ENCODE data around the gene ZNF576. TPM values are rescaled to one million over a fixed set of nuclear protein-coding genes. Genes with fewer than 3 reads are reported as not detected.

The ZNF576 gene
- total RNA-seq, 1 donor from 2014 or later = 13.8 TPM

DNA sequence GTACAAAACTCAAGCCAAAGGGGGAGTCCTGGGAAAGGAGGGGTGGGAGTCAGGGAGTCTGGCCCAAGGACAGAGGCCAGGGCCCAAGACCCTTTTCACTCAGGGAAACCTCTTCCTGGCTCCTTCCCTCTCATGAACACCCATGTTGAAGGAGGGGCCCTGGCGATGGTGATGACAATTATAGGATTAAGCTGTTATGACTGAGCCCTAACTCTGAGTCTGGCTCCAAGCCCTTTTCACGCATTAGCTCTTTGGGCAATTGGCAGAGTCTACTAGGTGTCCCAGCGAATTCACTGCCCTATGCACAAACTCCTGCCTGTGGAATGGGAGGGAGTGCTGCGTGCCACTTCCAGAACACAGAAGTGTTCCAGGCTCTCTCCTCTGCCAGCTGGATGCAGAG, 42.7 kb upstream of the ZNF576 start:
- no peaks in the 10 kb centered on the region for H3K27me3 Mint-ChIP-seq (ENCODE audit: low read depth, unreplicated experiment)
- Histone ChIP-seq H3K4me1 (ENCODE audit: insufficient read depth, low read length) (no peaks in the 10 kb centered on the region), H3K9ac (ENCODE audit: low read length) (no peak overlapping the region), H3K27me3 (ENCODE audit: insufficient read depth, low read length) (no peaks in the 10 kb centered on the region), H3K79me2 (ENCODE audit: insufficient read depth, low read length) (no peaks in the 10 kb centered on the region), H3K4me2 (ENCODE audit: low read length) (no peak overlapping the region), H4K20me1 (ENCODE audit: insufficient read depth, low read length) (peaks cover 8% of the 10 kb centered on the region), H3K4me3 (ENCODE audit: insufficient read depth, low read depth, low read length) (no peak overlapping the region), H3K27ac (ENCODE audit: low read depth, low read length) (no peak overlapping the region), H3K9me3 (ENCODE audit: insufficient read depth, low read depth, low read length) (no peaks in the 10 kb centered on the region), H3K36me3 (ENCODE audit: insufficient read depth, low read length) (peaks cover 9% of the 10 kb centered on the region), H2AFZ (ENCODE audit: low read depth, low read length) (no peak overlapping the region)
- peaks cover 19% of the 10 kb centered on the region for H3K36me3 Mint-ChIP-seq (ENCODE audit: low read depth, unreplicated experiment)
- TF ChIP-seq EZH2 (IDR thresholded peaks at IDR 0.05; ENCODE audit: insufficient read depth, low read length) = no peak
- TF ChIP-seq, protein P1, sequence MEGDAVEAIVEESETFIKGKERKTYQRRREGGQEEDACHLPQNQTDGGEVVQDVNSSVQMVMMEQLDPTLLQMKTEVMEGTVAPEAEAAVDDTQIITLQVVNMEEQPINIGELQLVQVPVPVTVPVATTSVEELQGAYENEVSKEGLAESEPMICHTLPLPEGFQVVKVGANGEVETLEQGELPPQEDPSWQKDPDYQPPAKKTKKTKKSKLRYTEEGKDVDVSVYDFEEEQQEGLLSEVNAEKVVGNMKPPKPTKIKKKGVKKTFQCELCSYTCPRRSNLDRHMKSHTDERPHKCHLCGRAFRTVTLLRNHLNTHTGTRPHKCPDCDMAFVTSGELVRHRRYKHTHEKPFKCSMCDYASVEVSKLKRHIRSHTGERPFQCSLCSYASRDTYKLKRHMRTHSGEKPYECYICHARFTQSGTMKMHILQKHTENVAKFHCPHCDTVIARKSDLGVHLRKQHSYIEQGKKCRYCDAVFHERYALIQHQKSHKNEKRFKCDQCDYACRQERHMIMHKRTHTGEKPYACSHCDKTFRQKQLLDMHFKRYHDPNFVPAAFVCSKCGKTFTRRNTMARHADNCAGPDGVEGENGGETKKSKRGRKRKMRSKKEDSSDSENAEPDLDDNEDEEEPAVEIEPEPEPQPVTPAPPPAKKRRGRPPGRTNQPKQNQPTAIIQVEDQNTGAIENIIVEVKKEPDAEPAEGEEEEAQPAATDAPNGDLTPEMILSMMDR (IDR thresholded peaks at IDR 0.05; ENCODE audit: insufficient read depth, low read depth, low read length) = no peak
- H3K4me1 Mint-ChIP-seq (ENCODE audit: low read depth, unreplicated experiment) = no peaks in the 10 kb centered on the region
- no peak overlapping the region for H3K4me3 Mint-ChIP-seq (ENCODE audit: unreplicated experiment)
- no peak for FAIRE-seq
- no peaks in the 10 kb centered on the region for H3K9me3 Mint-ChIP-seq (ENCODE audit: unreplicated experiment)
- no peak overlapping the region for H3K27ac Mint-ChIP-seq (ENCODE audit: unreplicated experiment)
- no peak for DNase-seq (ENCODE audit: low read depth)

GRCh38 chr19:43554317-43554895, 42.0 kb upstream of the ZNF576 start:
- Mint-ChIP-seq H3K27me3 (ENCODE audit: low read depth, unreplicated experiment) (no peaks in the 10 kb centered on the region), H3K4me1 (ENCODE audit: low read depth, unreplicated experiment) (no peaks in the 10 kb centered on the region), H3K9me3 (ENCODE audit: unreplicated experiment) (no peaks in the 10 kb centered on the region), H3K36me3 (ENCODE audit: low read depth, unreplicated experiment) (peaks cover 16% of the 10 kb centered on the region), H3K27ac (ENCODE audit: unreplicated experiment) (no peak overlapping the region), H3K4me3 (ENCODE audit: unreplicated experiment) (no peak overlapping the region)
- Histone ChIP-seq H3K9ac (ENCODE audit: low read length) (no peak overlapping the region), H2AFZ (ENCODE audit: low read depth, low read length) (no peak overlapping the region), H4K20me1 (ENCODE audit: insufficient read depth, low read length) (peaks cover 8% of the 10 kb centered on the region), H3K4me1 (ENCODE audit: insufficient read depth, low read length) (no peaks in the 10 kb centered on the region), H3K27me3 (ENCODE audit: insufficient read depth, low read length) (no peaks in the 10 kb centered on the region), H3K4me2 (ENCODE audit: low read length) (no peak overlapping the region), H3K9me3 (ENCODE audit: insufficient read depth, low read depth, low read length) (no peaks in the 10 kb centered on the region), H3K36me3 (ENCODE audit: insufficient read depth, low read length) (peaks cover 9% of the 10 kb centered on the region), H3K4me3 (ENCODE audit: insufficient read depth, low read depth, low read length) (no peak overlapping the region), H3K27ac (ENCODE audit: low read depth, low read length) (no peak overlapping the region), H3K79me2 (ENCODE audit: insufficient read depth, low read length) (no peaks in the 10 kb centered on the region)
- no peak for TF ChIP-seq EZH2 (IDR thresholded peaks at IDR 0.05; ENCODE audit: insufficient read depth, low read length)
- TF ChIP-seq, protein P1 (IDR thresholded peaks at IDR 0.05; ENCODE audit: insufficient read depth, low read depth, low read length) = no peak
- FAIRE-seq (no peak), DNase-seq (ENCODE audit: low read depth) (no peak)

DNA sequence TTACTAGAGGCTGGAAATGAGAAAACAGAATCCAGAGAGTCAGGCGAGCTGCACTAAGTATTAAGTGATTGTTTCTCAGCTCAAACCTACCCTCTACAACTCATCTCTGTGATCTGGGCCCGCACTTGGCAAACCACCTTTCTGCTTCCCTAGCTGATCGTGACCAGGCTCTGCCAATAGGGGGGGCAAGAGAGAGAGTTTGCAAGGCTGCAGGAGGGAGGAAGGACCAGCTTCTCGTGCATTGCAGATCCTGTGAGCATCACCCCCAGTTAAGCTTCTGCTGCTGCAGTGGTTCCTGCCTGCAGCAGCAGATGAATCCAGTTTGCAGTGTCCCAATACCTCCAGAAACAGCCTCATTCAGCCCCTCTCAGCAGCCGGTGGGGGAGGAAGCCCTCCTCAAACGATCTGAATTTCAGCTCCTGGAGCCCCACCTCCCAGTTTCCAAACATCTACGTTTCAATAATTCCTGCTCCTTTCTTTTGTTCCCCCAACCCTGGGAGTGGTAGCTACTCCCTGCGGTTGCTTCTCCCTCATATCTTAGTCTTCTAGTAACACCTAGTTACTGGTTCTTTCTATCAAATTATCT, 41.1 kb upstream of the ZNF576 start:
- no peaks in the 10 kb centered on the region for H3K4me1 ChIP-seq (ENCODE audit: insufficient read depth, low read length)
- H2AFZ ChIP-seq (ENCODE audit: low read depth, low read length) = no peak overlapping the region
- no peak overlapping the region for H3K9ac ChIP-seq (ENCODE audit: low read length)
- no peak overlapping the region for H3K4me3 ChIP-seq (ENCODE audit: insufficient read depth, low read depth, low read length)
- no peak overlapping the region for H3K27ac ChIP-seq (ENCODE audit: low read depth, low read length)
- no peaks in the 10 kb centered on the region for H3K27me3 ChIP-seq (ENCODE audit: insufficient read depth, low read length)
- no peak for FAIRE-seq
- H3K36me3 ChIP-seq (ENCODE audit: insufficient read depth, low read length) = peaks cover 9% of the 10 kb centered on the region
- Mint-ChIP-seq H3K9me3 (ENCODE audit: unreplicated experiment) (no peaks in the 10 kb centered on the region), H3K4me1 (ENCODE audit: low read depth, unreplicated experiment) (no peaks in the 10 kb centered on the region), H3K36me3 (ENCODE audit: low read depth, unreplicated experiment) (peaks cover 11% of the 10 kb centered on the region), H3K27ac (ENCODE audit: unreplicated experiment) (no peak overlapping the region), H3K27me3 (ENCODE audit: low read depth, unreplicated experiment) (no peaks in the 10 kb centered on the region), H3K4me3 (ENCODE audit: unreplicated experiment) (no peak overlapping the region)
- DNase-seq (ENCODE audit: low read depth) = peak; percentile 40
- no peaks in the 10 kb centered on the region for H3K9me3 ChIP-seq (ENCODE audit: insufficient read depth, low read depth, low read length)
- TF ChIP-seq, protein P1 (IDR thresholded peaks at IDR 0.05; ENCODE audit: insufficient read depth, low read depth, low read length) = peak; percentile 89
- no peak for TF ChIP-seq EZH2 (IDR thresholded peaks at IDR 0.05; ENCODE audit: insufficient read depth, low read length)
- H3K4me2 ChIP-seq (ENCODE audit: low read length) = no peak overlapping the region
- no peaks in the 10 kb centered on the region for H3K79me2 ChIP-seq (ENCODE audit: insufficient read depth, low read length)
- peaks cover 8% of the 10 kb centered on the region for H4K20me1 ChIP-seq (ENCODE audit: insufficient read depth, low read length)
